Uterus (tissue), 2 donors: ENCODE data around the gene DLG1.

Source experiments
- CTCF ChIP-seq, 4 experiments: fragments of 200-600 bp in 2 of 4; fragments of 450-650 bp in 2 of 4; sonication (generic) in 2 of 4; IDR thresholded peaks; one replicate each; pipeline ENCODE4 v1.5.1; 2016 to 2019; ENCODE audit warnings: antibody characterized with exemption in 4 of 4, mild to moderate bottlenecking in 2 of 4, moderate library complexity in 1 of 4
- POLR2A ChIP-seq, 2 donors: fragments of 450-650 bp; IDR thresholded peaks; one replicate each; pipeline ENCODE4 v1.6.1; 2016; ENCODE audit warnings: antibody characterized with exemption in 2 of 2, mild to moderate bottlenecking in 1 of 2, moderate library complexity in 1 of 2

GRCh38 chr3:197125636-197126035 is 172.8 kb downstream of the DLG1 start:
- no peak for TF ChIP-seq CTCF (IDR thresholded peaks at IDR 0.05)
- no peak for TF ChIP-seq POLR2A (IDR thresholded peaks at IDR 0.05)
